GM13976 (cell line): ENCODE results near the gene BRD9.
"Not testable (repeated sequence)": the region's sequence is repeated elsewhere in the genome, so short reads cannot be mapped to it uniquely, and the experiment has no call there.

Source experiments
- DNase-seq: peaks from one replicate; pipeline ENCODE4 v3.0.0; 2012; ENCODE audit warnings: low spot score
- in situ Hi-C: fragments of 300-500 bp; cut with MboI; formaldehyde crosslinking; loops from one replicate; pipeline ENCODE4 v1.12.0; 2022; ENCODE audit warnings: low sequenced_read_pairs, mixed read lengths, inconsistent platforms; ENCODE audit not compliant: unreplicated experiment

BRD9 gene

GRCh38 chr5:844426-844825 is 48.2 kb downstream of the BRD9 start:
- DNase-seq: not testable (repeated sequence)
- in situ Hi-C loops: loop anchor here (25.0 kb wide), 1 partner anchor 107 kb away; no protein-coding TSS in a partner anchor

- in situ Hi-C loops: loop anchor here (25.0 kb wide), 1 partner anchor 107 kb away; no protein-coding TSS in a partner anchor
- not testable (repeated sequence) for DNase-seq
Measured at GRCh38 chr5:843926-844325, 48.7 kb downstream of the BRD9 start.

- in situ Hi-C loops: loop anchor here (25.0 kb wide), 1 partner anchor 106 kb away; no protein-coding TSS in a partner anchor
Measured at GRCh38 chr5:843371-843770, 49.2 kb downstream of the BRD9 start.

GRCh38 chr5:842402-843221 is 50.0 kb downstream of the BRD9 start:
- not testable (repeated sequence) for DNase-seq
- in situ Hi-C loops: loop anchor here (25.0 kb wide), 1 partner anchor 105 kb away; no protein-coding TSS in a partner anchor

More at GRCh38 chr5:843371-843770, 49.2 kb downstream of the BRD9 start:
- DNase-seq: not testable (repeated sequence)

GRCh38 chr5:841531-842401 is 50.8 kb downstream of the BRD9 start:
- DNase-seq: not testable (repeated sequence)
- in situ Hi-C loops: loop anchor here (25.0 kb wide), 1 partner anchor 104 kb away; no protein-coding TSS in a partner anchor

- DNase-seq: not testable (repeated sequence)
- in situ Hi-C loops: loop anchor here (25.0 kb wide), 1 partner anchor 104 kb away; no protein-coding TSS in a partner anchor
Measured at GRCh38 chr5:840974-841435, 51.6 kb downstream of the BRD9 start.

GRCh38 chr5:840118-840973 is 52.3 kb downstream of the BRD9 start:
- in situ Hi-C loops: loop anchor here (25.0 kb wide), 1 partner anchor 103 kb away; no protein-coding TSS in a partner anchor
- DNase-seq: not testable (repeated sequence)

GRCh38 chr5:838431-838851 is 54.2 kb downstream of the BRD9 start:
- not testable (repeated sequence) for DNase-seq
- in situ Hi-C loops: loop anchor here (25.0 kb wide), 1 partner anchor 101 kb away; no protein-coding TSS in a partner anchor

GRCh38 chr5:837621-838121 is 54.9 kb downstream of the BRD9 start:
- DNase-seq: not testable (repeated sequence)
- in situ Hi-C loops: loop anchor here (25.0 kb wide), 1 partner anchor 100 kb away; no protein-coding TSS in a partner anchor

GRCh38 chr5:835933-836612 is 56.5 kb downstream of the BRD9 start:
- DNase-seq: not testable (repeated sequence)
- in situ Hi-C loops: loop anchor here (25.0 kb wide), 1 partner anchor 99 kb away; no protein-coding TSS in a partner anchor

- DNase-seq: not testable (repeated sequence)
- in situ Hi-C loops: loop anchor here (25.0 kb wide), 1 partner anchor 97 kb away; no protein-coding TSS in a partner anchor
Measured at GRCh38 chr5:834013-834412, 58.6 kb downstream of the BRD9 start.

GRCh38 chr5:828194-828593 is 64.4 kb downstream of the BRD9 start:
- DNase-seq: not testable (repeated sequence)
- in situ Hi-C loops: loop anchor here (25.0 kb wide), 1 partner anchor 91 kb away; no protein-coding TSS in a partner anchor

GRCh38 chr5:825544-825943 is 67.1 kb downstream of the BRD9 start:
- in situ Hi-C loops: loop anchor here (25.0 kb wide), 1 partner anchor 88 kb away; no protein-coding TSS in a partner anchor
- not testable (repeated sequence) for DNase-seq
